Measurements from ENCODE around the gene AKAP1. TPM values are rescaled to one million over a fixed set of nuclear protein-coding genes. Genes with fewer than 3 reads are reported as not detected.
A peak's percentile ranks its signal among the peaks of the same experiment; 100 is the strongest.

The AKAP1 gene
- total RNA-seq (2014; rRNA removed; shearing (Covaris generic)): 42.9 and 54.5 TPM in 2 replicates
- polyA plus RNA-seq (2015; cell fraction: cytosol; rRNA removed): 26.4 and 30.2 TPM in 2 replicates
- 46.0 and 58.7 TPM in 2 replicates for polyA plus RNA-seq (2015; cell fraction: nucleus; rRNA removed)

GRCh38 chr17:57084802-57085447 lies at the start of gene AKAP1:
Gene AKAP1, plus strand, starts transcription at chr17:57085246. Its CDS starts 20,219 bp downstream, at chr17:57105465.
- DNase-seq (ENCODE audit: low read depth): peak; percentile 89

GRCh38 chr17:57035971-57036481 lies 49.0 kb upstream of the AKAP1 start:
- no peak for DNase-seq (ENCODE audit: low read depth)

GRCh38 chr17:57037411-57037810 lies 47.6 kb upstream of the AKAP1 start:
- no peak for DNase-seq (ENCODE audit: low read depth)

GRCh38 chr17:57038486-57038885 lies 46.6 kb upstream of the AKAP1 start:
- DNase-seq (ENCODE audit: low read depth): no peak

GRCh38 chr17:57040571-57040970 lies 44.5 kb upstream of the AKAP1 start:
- DNase-seq (ENCODE audit: low read depth): no peak

GRCh38 chr17:57043276-57043675 lies 41.8 kb upstream of the AKAP1 start:
- no peak for DNase-seq (ENCODE audit: low read depth)

GRCh38 chr17:57044976-57045867 lies 39.8 kb upstream of the AKAP1 start:
- DNase-seq (ENCODE audit: low read depth): no peak

- DNase-seq (ENCODE audit: low read depth): no peak
Observed at GRCh38 chr17:57045868-57046704, 39.0 kb upstream of the AKAP1 start.

GRCh38 chr17:57046749-57047148 lies 38.3 kb upstream of the AKAP1 start:
- DNase-seq (ENCODE audit: low read depth): no peak

- no peak for DNase-seq (ENCODE audit: low read depth)
Observed at GRCh38 chr17:57048096-57048495, 37.0 kb upstream of the AKAP1 start.

GRCh38 chr17:57050306-57050705 lies 34.7 kb upstream of the AKAP1 start:
- no peak for DNase-seq (ENCODE audit: low read depth)

- DNase-seq (ENCODE audit: low read depth): peak; percentile 2
Observed at GRCh38 chr17:57051886-57052361, 33.1 kb upstream of the AKAP1 start.

- no peak for DNase-seq (ENCODE audit: low read depth)
Observed at GRCh38 chr17:57062865-57063264, 22.2 kb upstream of the AKAP1 start.

- DNase-seq (ENCODE audit: low read depth): no peak
Observed at GRCh38 chr17:57067162-57067561, 17.9 kb upstream of the AKAP1 start.

- DNase-seq (ENCODE audit: low read depth): no peak
Observed at GRCh38 chr17:57067781-57068180, 17.3 kb upstream of the AKAP1 start.

GRCh38 chr17:57068222-57068658 lies 16.8 kb upstream of the AKAP1 start:
- no peak for DNase-seq (ENCODE audit: low read depth)

GRCh38 chr17:57068707-57069106 lies 16.3 kb upstream of the AKAP1 start:
- no peak for DNase-seq (ENCODE audit: low read depth)

- DNase-seq (ENCODE audit: low read depth): no peak
Observed at GRCh38 chr17:57071991-57072944, 12.8 kb upstream of the AKAP1 start.

GRCh38 chr17:57073626-57074025 lies 11.4 kb upstream of the AKAP1 start:
- no peak for DNase-seq (ENCODE audit: low read depth)

GRCh38 chr17:57075193-57075592 lies 9.9 kb upstream of the AKAP1 start:
- DNase-seq (ENCODE audit: low read depth): no peak

Data from HT1080 (cell line).